Calu3 (cell line): ENCODE results near the gene ABCA13. TPM values are rescaled to one million over a fixed set of nuclear protein-coding genes. Genes with fewer than 3 reads are reported as not detected.

Experiments
- BruUV-seq: library from RNA; stranded (reverse); fragments of 400-500 nt; replicated peaks from 2 replicates; lab custom pipeline; 2021; lab: Mats Ljungman, UMichigan
- CTCF ChIA-PET: fragments of 300-600 bp; sonication (Branson Sonifier 250); formaldehyde crosslinking; loops from one replicate; lab custom pipeline; 2022; ENCODE audit warnings: antibody characterized with exemption; lab: Charles Lee
- DNase-seq: peaks from one replicate; pipeline ENCODE4 v3.0.0; 2022
- H3K27ac Mint-ChIP-seq: one replicate; pipeline ENCODE4 v1.8.0; 2022; ENCODE audit warnings: mixed read lengths; ENCODE audit not compliant: unreplicated experiment
- H3K27me3 Mint-ChIP-seq: one replicate; pipeline ENCODE4 v1.8.0; 2022; ENCODE audit warnings: mixed read lengths; ENCODE audit not compliant: unreplicated experiment
- H3K36me3 Mint-ChIP-seq: one replicate; pipeline ENCODE4 v1.8.0; 2022; ENCODE audit warnings: mild to moderate bottlenecking, moderate library complexity, mixed read lengths; ENCODE audit not compliant: insufficient read depth, unreplicated experiment
- H3K4me1 Mint-ChIP-seq: one replicate; pipeline ENCODE4 v1.8.0; 2022; ENCODE audit warnings: mild to moderate bottlenecking, low read depth, mixed read lengths; ENCODE audit not compliant: unreplicated experiment
- H3K4me3 Mint-ChIP-seq: one replicate; pipeline ENCODE4 v1.8.0; 2022; ENCODE audit warnings: mild to moderate bottlenecking, low read depth, moderate library complexity, mixed read lengths; ENCODE audit not compliant: unreplicated experiment
- H3K9me3 Mint-ChIP-seq: one replicate; pipeline ENCODE4 v1.8.0; 2022; ENCODE audit warnings: low read depth, mixed read lengths; ENCODE audit not compliant: unreplicated experiment
- intact Hi-C: fragments of 100-400 bp; cut with micrococcal nuclease; formaldehyde crosslinking; loops from one replicate; pipeline ENCODE4 v1.10.0; 2022; ENCODE audit not compliant: unreplicated experiment
- total RNA-seq: library from RNA; stranded (reverse); gene quantifications from 2 replicates; pipeline ENCODE4 v1.2.3, GENCODE V29; 2022
- TF ChIP-seq, protein P1 (sequence below): fragments of 200-600 bp; IDR thresholded peaks from one replicate; pipeline ENCODE4 v1.8.0; 2022; ENCODE audit warnings: antibody characterized with exemption; ENCODE audit not compliant: unreplicated experiment

ABCA13 gene
- total RNA-seq, 1 experiment from 2014 or later = 12.1 TPM

DNA sequence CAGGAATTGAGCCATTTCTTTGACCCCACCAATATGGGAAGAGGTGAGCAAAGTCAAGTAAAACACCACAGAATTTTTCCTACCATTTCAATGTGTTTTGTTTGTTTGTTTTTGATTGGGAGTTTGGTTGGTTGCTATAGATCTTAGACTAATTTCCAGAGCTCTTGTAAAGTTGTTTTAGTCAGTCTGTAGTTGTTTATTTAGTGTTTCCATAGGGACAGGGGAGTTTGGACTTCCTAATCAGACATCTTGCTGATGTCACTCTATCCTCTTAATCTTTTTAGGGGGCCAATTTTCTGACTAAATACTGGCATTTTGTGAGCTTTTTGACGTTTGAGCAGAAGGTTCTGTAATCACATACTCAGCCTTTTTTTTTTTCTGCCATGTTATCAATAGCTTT is 266.9 kb downstream of the ABCA13 start:
- H3K4me3 Mint-ChIP-seq = no peak overlapping the region
- H3K27ac Mint-ChIP-seq = no peak overlapping the region
- intact Hi-C loops = no loop called here
- TF ChIP-seq, protein P1, sequence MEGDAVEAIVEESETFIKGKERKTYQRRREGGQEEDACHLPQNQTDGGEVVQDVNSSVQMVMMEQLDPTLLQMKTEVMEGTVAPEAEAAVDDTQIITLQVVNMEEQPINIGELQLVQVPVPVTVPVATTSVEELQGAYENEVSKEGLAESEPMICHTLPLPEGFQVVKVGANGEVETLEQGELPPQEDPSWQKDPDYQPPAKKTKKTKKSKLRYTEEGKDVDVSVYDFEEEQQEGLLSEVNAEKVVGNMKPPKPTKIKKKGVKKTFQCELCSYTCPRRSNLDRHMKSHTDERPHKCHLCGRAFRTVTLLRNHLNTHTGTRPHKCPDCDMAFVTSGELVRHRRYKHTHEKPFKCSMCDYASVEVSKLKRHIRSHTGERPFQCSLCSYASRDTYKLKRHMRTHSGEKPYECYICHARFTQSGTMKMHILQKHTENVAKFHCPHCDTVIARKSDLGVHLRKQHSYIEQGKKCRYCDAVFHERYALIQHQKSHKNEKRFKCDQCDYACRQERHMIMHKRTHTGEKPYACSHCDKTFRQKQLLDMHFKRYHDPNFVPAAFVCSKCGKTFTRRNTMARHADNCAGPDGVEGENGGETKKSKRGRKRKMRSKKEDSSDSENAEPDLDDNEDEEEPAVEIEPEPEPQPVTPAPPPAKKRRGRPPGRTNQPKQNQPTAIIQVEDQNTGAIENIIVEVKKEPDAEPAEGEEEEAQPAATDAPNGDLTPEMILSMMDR = no peak
- H3K4me1 Mint-ChIP-seq = no peaks in the 10 kb centered on the region
- no TSS peak for BruUV-seq
- CTCF ChIA-PET = interaction anchor here (0.7 kb wide), 2 partner anchors 1353 to 1375 kb away, joined by 3 read pairs; no protein-coding TSS in a partner anchor
- H3K36me3 Mint-ChIP-seq = no peaks in the 10 kb centered on the region
- H3K9me3 Mint-ChIP-seq = peaks cover 3% of the 10 kb centered on the region
- DNase-seq = no peak
- H3K27me3 Mint-ChIP-seq = no peaks in the 10 kb centered on the region

GRCh38 chr7:48441848-48442492 is 270.7 kb downstream of the ABCA13 start:
- H3K36me3 Mint-ChIP-seq = no peaks in the 10 kb centered on the region
- no TSS peak for BruUV-seq
- H3K9me3 Mint-ChIP-seq = peaks cover 10% of the 10 kb centered on the region
- H3K4me3 Mint-ChIP-seq = no peak overlapping the region
- no peaks in the 10 kb centered on the region for H3K27me3 Mint-ChIP-seq
- H3K27ac Mint-ChIP-seq = no peak overlapping the region
- DNase-seq = no peak
- intact Hi-C loops = no loop called here
- TF ChIP-seq, protein P1 = no peak
- CTCF ChIA-PET = no interaction called here
- no peaks in the 10 kb centered on the region for H3K4me1 Mint-ChIP-seq

- intact Hi-C loops = no loop called here
- CTCF ChIA-PET = no interaction called here
- TF ChIP-seq, protein P1 = no peak
- BruUV-seq = no TSS peak
- no peaks in the 10 kb centered on the region for H3K27me3 Mint-ChIP-seq
- DNase-seq = no peak
- H3K9me3 Mint-ChIP-seq = peaks cover 7% of the 10 kb centered on the region
- no peaks in the 10 kb centered on the region for H3K4me1 Mint-ChIP-seq
- no peaks in the 10 kb centered on the region for H3K36me3 Mint-ChIP-seq
- no peak overlapping the region for H3K27ac Mint-ChIP-seq
- no peak overlapping the region for H3K4me3 Mint-ChIP-seq
These were observed 271.8 kb downstream of the ABCA13 start for GRCh38 chr7:48443051-48443450.

DNA sequence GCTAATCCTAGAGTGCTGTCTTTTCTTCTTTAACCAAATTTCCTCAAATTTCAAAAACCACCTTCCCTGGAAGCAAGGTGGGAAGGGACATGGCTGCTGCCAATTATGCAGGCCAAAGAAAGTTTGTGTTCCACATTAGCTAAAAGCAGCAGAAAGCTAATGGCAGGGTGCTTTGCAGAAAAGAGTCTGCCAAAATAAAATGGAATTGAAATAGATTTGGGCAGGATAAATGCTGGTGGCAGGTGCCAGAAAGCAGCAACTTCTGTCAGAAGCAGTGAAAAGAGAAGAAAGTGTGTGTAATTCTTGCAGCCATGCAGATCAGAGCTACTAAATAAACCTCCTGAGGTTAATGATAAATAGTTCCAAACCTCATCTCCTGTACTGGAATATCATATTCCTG is 275.5 kb downstream of the ABCA13 start:
- H3K4me1 Mint-ChIP-seq = no peaks in the 10 kb centered on the region
- TF ChIP-seq, protein P1 = no peak
- H3K36me3 Mint-ChIP-seq = no peaks in the 10 kb centered on the region
- no TSS peak for BruUV-seq
- no peaks in the 10 kb centered on the region for H3K27me3 Mint-ChIP-seq
- no peak overlapping the region for H3K27ac Mint-ChIP-seq
- DNase-seq = no peak
- CTCF ChIA-PET = no interaction called here
- intact Hi-C loops = no loop called here
- peaks cover 7% of the 10 kb centered on the region for H3K9me3 Mint-ChIP-seq
- H3K4me3 Mint-ChIP-seq = no peak overlapping the region
